Neutrophil (primary cell): ENCODE data around the gene POLA1.
"Not testable (repeated sequence)": the region's sequence is repeated elsewhere in the genome, so short reads cannot be mapped to it uniquely, and the experiment has no call there.

ENCODE experiments used
- H3K27ac ChIP-seq: fragments of 200-600 bp; sonication (generic); 2 replicates; pipeline ENCODE4 v1.5.1; 2016; ENCODE audit warnings: mild to moderate bottlenecking, moderate library complexity
- H3K27me3 ChIP-seq: fragments of 200-600 bp; sonication (generic); 2 replicates; pipeline ENCODE4 v1.6.0; 2016; ENCODE audit warnings: mild to moderate bottlenecking
- H3K36me3 ChIP-seq: fragments of 200-600 bp; sonication (generic); 2 replicates; pipeline ENCODE4 v1.5.1; 2017
- H3K4me1 ChIP-seq, 2 experiments: fragments of 200-600 bp in 1 of 2; sonication (generic) in 1 of 2; 1 replicate in 1 of 2; 2 replicates in 1 of 2; pipeline versions ENCODE4 v1.5.1 to v1.6.1; 2013 to 2016; ENCODE audit warnings: low read depth in 1 of 2, low read length in 1 of 2, mild to moderate bottlenecking in 1 of 2, moderate library complexity in 1 of 2; ENCODE audit not compliant: control insufficient read depth in 1 of 2, insufficient read depth in 1 of 2
- H3K4me3 ChIP-seq, 2 experiments: fragments of 200-600 bp in 1 of 2; sonication (generic) in 1 of 2; 1 replicate in 1 of 2; 2 replicates in 1 of 2; pipeline ENCODE4 v1.5.1; 2013 to 2016; ENCODE audit warnings: low read depth in 1 of 2, low read length in 1 of 2, mild to moderate bottlenecking in 1 of 2, moderate library complexity in 1 of 2
- H3K9me3 ChIP-seq: fragments of 200-600 bp; sonication (generic); 2 replicates; pipeline ENCODE4 v1.5.1; 2016
- CTCF ChIP-seq: fragments of 200-600 bp; sonication (generic); IDR thresholded peaks from 2 replicates; pipeline ENCODE4 v1.5.1; 2016; ENCODE audit warnings: antibody characterized with exemption

POLA1 gene

GRCh38 chrX:24799078-24799477, 105.4 kb downstream of the POLA1 start:
- Histone ChIP-seq H3K9me3 (no peaks in the 10 kb centered on the region), H3K36me3 (no peaks in the 10 kb centered on the region), H3K4me1 (no peaks in the 10 kb centered on the region), H3K4me3 (no peak overlapping the region), H3K27me3 (no peaks in the 10 kb centered on the region), H3K27ac (no peak overlapping the region)
- TF ChIP-seq CTCF = no peak

- no peak overlapping the region for H3K27ac ChIP-seq
- no peaks in the 10 kb centered on the region for H3K27me3 ChIP-seq
- no peaks in the 10 kb centered on the region for H3K4me1 ChIP-seq
- TF ChIP-seq CTCF = no peak
- H3K9me3 ChIP-seq = no peaks in the 10 kb centered on the region
- no peaks in the 10 kb centered on the region for H3K36me3 ChIP-seq
- no peak overlapping the region for H3K4me3 ChIP-seq
These were observed 105.8 kb downstream of the POLA1 start for GRCh38 chrX:24799565-24799964.

GRCh38 chrX:24805201-24805600, 111.5 kb downstream of the POLA1 start:
- H3K27ac ChIP-seq = no peak overlapping the region
- no peaks in the 10 kb centered on the region for H3K36me3 ChIP-seq
- no peaks in the 10 kb centered on the region for H3K27me3 ChIP-seq
- no peaks in the 10 kb centered on the region for H3K4me1 ChIP-seq
- no peak overlapping the region for H3K4me3 ChIP-seq
- no peaks in the 10 kb centered on the region for H3K9me3 ChIP-seq
- TF ChIP-seq CTCF = no peak

- H3K4me1 ChIP-seq, H3K4me3 ChIP-seq, H3K27me3 ChIP-seq, H3K36me3 ChIP-seq, H3K9me3 ChIP-seq, H3K27ac ChIP-seq: not testable (repeated sequence)
These were observed 126.1 kb downstream of the POLA1 start for GRCh38 chrX:24819807-24820206.

GRCh38 chrX:24828147-24828546, 134.4 kb downstream of the POLA1 start:
- TF ChIP-seq CTCF = no peak
- no peaks in the 10 kb centered on the region for H3K4me1 ChIP-seq

GRCh38 chrX:24828600-24828999, 134.9 kb downstream of the POLA1 start:
- no peaks in the 10 kb centered on the region for H3K4me1 ChIP-seq
- H3K36me3 ChIP-seq = no peaks in the 10 kb centered on the region
- no peaks in the 10 kb centered on the region for H3K9me3 ChIP-seq
- H3K27ac ChIP-seq = no peak overlapping the region
- no peaks in the 10 kb centered on the region for H3K27me3 ChIP-seq
- TF ChIP-seq CTCF = no peak
- H3K4me3 ChIP-seq = no peak overlapping the region

More at GRCh38 chrX:24828147-24828546, 134.4 kb downstream of the POLA1 start:
- no peaks in the 10 kb centered on the region for H3K36me3 ChIP-seq
- H3K9me3 ChIP-seq = no peaks in the 10 kb centered on the region
- no peak overlapping the region for H3K4me3 ChIP-seq
- no peaks in the 10 kb centered on the region for H3K27me3 ChIP-seq
- H3K27ac ChIP-seq = no peak overlapping the region
